Stimulated activated CD4-positive, alpha-beta T cell treated with anti-CD3 and anti-CD28 coated beads, Interleukin-12 subunit alpha, Interleukin-12 subunit beta, amount 100 ng/mL, for 4 hours (primary cell): ENCODE results near the gene DIPK1B.
"Not testable (repeated sequence)": the region's sequence is repeated elsewhere in the genome, so short reads cannot be mapped to it uniquely, and the experiment has no call there.

Source experiments
- DNase-seq: peaks from one replicate; pipeline ENCODE4 v3.0.0-alpha.2; 2020

The DIPK1B gene

DNA sequence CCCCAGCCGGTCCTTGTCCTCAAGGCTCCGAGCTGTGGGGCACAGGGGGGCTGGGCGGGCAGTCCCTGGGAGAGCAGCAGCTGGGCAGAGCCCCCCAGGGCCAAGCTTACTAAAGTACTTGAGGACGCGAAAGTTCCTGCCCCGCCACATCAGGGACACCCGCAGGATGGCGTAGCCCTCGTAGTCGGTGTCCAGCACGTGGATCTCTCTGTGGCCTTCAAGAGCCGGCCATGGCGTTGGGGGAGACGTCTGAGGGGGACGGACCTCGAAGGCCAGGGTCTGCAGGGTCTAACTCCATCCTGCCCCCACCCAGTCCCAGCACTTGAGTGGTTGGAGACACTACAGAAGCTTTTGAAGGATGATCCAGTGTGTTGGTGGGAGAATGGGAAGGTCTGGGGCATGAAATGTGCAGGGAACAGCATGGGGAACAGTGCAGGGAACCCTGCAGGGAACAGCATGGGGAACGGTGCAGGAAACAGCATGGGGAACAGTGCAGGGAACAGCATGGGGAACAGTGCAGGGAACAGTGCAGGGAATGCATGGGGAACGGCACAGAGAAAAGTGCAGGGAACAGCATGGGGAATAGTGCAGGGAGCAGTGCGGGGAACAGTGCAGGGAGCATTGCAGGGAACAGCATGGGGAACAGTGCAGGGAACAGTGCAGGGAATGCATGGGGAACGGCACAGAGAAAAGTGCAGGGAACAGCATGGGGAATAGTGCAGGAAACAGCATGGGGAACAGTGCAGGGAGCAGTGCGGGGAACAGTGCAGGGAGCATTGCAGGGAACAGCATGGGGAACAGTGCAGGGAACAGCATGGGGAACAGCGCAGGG is 43.1 kb downstream of the DIPK1B start:
- DNase-seq: not testable (repeated sequence)

- DNase-seq: no peak
Observed at GRCh38 chr9:136756134-136756438, 43.7 kb downstream of the DIPK1B start.

DNA sequence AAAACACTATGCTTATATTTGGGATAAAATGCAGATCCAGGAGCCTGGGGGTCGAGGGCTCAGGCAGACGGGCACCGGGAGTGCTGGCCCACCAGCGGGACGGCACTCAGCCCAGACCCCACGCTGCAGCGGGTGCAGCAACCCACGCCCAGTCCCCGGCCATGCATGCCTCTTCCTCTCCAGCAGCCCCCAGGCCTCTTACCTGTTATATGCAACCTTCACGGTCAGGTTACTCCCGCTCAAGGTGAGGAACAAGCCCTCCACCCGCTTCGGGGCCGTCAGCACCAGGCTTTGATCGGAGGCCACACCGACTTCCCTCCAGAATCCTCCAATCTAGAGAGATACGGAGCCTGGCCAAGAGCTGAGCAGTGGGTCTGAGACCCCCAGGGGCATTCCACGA is 44.5 kb downstream of the DIPK1B start:
- DNase-seq: no peak

DNA sequence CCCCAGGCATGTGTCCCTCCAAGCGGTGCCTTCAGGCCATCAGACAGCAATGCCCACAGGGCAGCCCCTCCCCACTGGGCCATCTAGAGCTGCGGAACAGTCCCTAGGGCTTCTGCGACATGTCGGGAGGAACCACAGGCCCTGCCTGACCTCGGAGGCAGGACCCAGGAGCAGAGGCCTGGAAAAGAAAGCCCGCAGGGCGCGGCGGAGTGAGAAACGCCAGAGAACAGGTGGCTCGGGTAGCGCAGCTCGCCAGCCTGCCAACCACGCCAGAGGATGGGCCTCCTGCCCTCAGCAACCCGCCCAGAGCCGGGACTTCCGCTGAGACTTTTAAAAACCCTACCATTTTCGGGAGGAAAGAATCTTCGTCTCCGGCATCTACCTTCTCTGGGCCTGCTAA is 45.0 kb downstream of the DIPK1B start:
- DNase-seq: no peak

GRCh38 chr9:136757751-136758140 is 45.4 kb downstream of the DIPK1B start:
- no peak for DNase-seq

GRCh38 chr9:136759001-136759400 is 46.6 kb downstream of the DIPK1B start:
- DNase-seq: no peak

- DNase-seq: no peak
Observed at GRCh38 chr9:136759436-136760325, 47.3 kb downstream of the DIPK1B start.

GRCh38 chr9:136760424-136760823 is 48.1 kb downstream of the DIPK1B start:
- DNase-seq: no peak

DNA sequence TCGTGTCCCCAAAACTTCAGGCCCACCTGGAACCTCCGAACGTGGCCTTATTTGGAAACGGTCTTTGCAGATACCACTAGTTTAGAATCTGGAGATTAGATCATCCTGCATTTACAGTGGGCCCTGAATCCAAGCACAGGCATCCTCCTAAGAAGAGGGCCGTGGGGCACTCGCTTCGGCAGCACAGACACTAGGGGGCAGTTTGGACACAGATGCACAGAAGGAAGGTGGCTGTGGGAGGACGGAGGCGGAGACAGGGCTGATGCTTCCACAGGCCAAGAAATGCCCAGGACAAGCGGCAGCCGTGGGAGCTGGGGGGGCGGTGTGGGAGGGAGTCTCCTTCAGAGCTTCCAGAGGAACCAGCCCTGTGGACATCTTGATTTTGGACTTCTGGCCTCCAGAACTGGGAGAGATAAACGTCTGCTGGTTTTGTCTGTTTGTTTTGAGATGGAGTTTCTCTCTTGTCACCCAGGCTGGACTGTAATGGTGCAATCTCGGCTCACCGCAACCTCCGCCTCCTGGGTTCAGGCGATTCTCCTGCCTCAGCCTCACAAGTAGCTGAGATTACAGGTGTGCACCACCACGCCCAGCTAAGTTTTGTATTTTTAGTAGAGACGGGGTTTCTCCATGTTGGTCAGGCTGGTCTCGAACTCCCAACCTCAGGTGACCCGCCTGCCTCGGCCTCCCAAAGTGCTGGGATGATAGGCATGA is 48.6 kb downstream of the DIPK1B start:
- not testable (repeated sequence) for DNase-seq

DNA sequence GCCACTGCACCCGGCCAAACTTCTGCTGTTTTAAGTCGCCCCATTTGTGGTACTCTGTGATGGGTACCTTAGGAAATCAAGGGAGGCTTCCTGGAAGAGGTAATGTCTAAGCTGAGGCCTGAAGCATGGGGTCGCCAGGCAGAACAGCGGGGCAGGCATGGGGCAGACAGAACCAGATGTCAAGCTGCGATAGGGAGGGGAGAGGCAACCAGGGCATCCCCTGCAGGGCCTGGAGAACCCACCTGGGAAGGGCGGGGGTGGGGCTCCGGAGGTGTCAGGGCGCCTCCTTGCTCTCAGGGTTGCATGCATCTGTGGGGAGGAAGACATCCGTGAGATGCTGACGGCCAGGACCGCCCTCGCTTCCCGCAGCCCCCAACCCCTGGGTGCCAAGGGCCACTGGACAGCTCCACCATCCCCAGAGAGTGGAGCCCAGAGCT is 49.2 kb downstream of the DIPK1B start:
- DNase-seq: no peak

DNA sequence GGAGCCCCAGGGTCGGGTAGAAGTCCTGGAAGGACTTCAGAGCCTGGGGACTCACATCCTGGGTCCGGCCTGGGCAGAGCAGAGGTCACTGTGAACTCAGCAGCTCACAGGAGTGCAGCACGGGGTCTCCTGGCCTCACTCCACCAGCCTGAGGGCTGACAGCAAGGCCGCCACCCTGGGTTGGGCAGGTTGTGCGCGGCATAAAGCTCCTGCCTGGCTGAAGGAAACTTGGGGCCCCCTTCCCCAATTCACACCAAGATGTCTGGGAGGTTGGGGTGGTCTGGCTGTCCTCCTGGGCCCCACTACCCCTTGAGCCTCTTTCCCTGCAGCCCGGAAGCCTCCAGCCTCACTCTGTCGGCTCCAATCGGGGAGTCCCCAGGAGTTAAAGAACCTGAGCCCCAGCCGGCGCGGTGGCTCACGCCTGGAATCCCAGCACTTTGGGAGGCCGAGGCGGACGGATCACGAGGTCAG is 49.9 kb downstream of the DIPK1B start:
- DNase-seq: no peak

DNA sequence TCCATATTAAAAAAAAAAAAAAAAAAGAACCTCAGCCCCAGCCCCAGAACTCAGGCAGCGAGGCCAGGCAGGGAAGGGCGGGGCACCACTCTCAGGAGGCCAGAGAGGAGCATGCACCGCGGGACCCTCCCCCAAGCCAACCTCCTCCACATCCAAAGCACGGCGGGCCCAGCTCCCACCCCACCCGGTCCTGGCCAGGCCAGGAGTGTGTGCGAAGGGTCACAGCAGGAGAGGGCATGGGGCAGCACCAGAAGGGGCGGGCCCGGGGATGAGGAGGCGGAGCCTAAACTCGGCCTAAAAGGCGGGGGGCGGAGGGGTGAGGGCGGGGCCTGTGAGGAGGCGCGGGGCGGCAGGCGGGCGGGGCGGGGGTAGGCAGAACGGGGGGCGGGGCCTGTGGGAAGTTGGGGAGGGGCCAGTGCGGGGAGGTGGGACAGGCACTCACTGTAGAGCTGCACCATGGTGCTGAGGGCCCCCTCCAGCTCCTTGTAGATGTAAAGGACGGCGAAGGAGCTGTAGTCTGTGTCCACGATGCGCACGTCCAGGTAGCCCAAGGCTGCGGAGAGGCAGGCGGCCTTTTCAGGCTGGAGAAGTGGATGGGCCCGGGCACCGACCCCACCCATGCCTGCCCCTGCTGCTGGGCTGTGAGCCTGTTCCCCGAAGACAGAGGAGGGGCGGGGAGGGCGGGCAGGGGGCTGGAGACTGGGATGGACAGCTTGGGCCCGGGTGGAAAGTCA is 50.7 kb downstream of the DIPK1B start:
- peak; percentile 58 for DNase-seq

DNA sequence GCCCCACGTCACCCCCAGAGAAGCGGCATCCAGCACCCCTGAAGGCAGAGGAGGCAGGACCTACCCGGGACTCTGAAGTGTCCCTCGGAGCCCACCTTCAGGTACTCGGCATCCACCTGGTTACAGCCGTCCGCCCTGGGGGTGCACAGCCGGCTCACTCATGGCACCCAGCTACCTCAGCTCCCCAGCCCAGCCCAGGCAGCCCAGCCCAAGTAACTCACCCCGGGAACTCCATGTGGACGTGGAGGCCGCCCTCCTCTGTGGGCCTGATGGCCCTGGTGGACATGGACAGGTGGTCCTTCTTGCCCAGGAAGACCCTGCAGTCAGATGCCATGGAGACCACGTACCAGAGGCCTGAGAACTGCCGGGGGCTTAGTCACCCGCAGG is 51.3 kb downstream of the DIPK1B start:
- no peak for DNase-seq

- DNase-seq: no peak
Observed at GRCh38 chr9:136764301-136764891, 52.0 kb downstream of the DIPK1B start, which contains the start of gene LCN15. Gene LCN15, minus strand, starts transcription at chr9:136764518. Its CDS starts 30 bp downstream, at chr9:136764488.

DNA sequence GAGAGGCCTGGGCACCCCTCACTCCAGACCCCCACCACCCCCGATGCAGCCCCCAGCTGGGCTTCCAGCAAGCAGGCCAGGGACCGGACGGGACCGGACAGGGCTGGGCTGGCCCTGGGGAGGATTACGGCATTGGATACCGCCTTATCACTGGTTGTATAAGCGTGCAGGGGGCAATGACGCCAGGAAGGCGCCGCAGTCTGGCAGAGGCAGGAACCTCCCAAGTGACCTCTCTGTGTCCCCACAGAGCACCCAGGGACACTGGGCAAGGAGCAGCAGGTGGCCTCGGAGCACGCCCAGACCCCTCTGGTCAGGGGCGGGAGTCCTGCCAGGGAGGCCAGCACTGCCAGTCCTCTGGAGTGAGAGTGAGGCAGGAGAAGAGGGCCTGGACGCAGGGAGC is 52.7 kb downstream of the DIPK1B start:
- no peak for DNase-seq

GRCh38 chr9:136765745-136766409 is 53.5 kb downstream of the DIPK1B start:
- not testable (repeated sequence) for DNase-seq

- peak; percentile 33 for DNase-seq
Observed at GRCh38 chr9:136766410-136767120, 54.2 kb downstream of the DIPK1B start.

- peak; percentile 55 for DNase-seq
Observed at GRCh38 chr9:136769710-136770191, 57.4 kb downstream of the DIPK1B start.

DNA sequence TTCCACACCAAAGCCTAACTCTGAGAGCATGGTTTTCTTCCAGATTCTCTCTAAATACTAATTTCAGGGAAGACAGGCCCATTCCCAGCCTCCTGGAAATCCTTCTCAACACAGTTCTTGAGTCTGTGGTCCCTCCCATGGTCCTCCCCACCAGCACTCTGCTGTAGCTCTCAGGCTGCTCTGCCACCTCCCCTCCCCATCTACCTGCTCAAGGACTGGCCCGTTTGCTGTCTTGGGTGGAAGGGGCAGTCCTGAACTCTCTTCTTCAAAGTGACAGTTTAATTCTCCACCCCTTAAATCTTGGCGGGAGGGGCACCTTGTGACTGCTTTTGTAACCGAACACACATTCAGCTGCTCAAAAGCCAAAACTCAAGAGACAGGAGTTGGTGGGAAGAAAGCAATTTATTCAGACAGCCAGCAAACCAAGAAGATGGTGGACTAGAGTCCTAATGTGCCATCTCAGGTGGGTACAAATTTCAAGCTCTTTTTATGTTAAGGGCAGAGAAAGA is 59.6 kb downstream of the DIPK1B start:
- no peak for DNase-seq

- DNase-seq: no peak
Observed at GRCh38 chr9:136773386-136774044, 61.1 kb downstream of the DIPK1B start.
